Spleen (tissue), 11 donors: Measurements from ENCODE around the gene MRAP. TPM values are rescaled to one million over a fixed set of nuclear protein-coding genes. Genes with fewer than 3 reads are reported as not detected.

ENCODE experiments used
- DNase-seq: peaks from one replicate; pipeline ENCODE4 v3.0.0-alpha.2; 2020
- H3K27ac ChIP-seq, 8 donors: fragments of 200-600 bp; sonication (generic) in 7 of 8; 1 replicate in 4 of 8; 2 replicates in 4 of 8; pipeline versions ENCODE4 v1.5.0 to v1.8.0; 2016 to 2021; ENCODE audit warnings: inconsistent platforms in 4 of 8, mild to moderate bottlenecking in 4 of 8, moderate library complexity in 1 of 8
- H3K27me3 ChIP-seq, 7 donors: fragments of 200-600 bp; sonication (generic) in 6 of 7; replicated peaks in 1 of 7; 1 replicate in 4 of 7; 2 replicates in 3 of 7; pipeline versions ENCODE4 v1.5.0 to v1.8.0; 2016 to 2021; ENCODE audit warnings: inconsistent platforms in 3 of 7, mild to moderate bottlenecking in 1 of 7
- H3K36me3 ChIP-seq, 6 donors: fragments of 200-600 bp; sonication (generic) in 5 of 6; 1 replicate in 4 of 6; 2 replicates in 2 of 6; pipeline versions ENCODE4 v1.5.0 to v1.8.0; 2016 to 2021; ENCODE audit warnings: inconsistent platforms in 2 of 6
- H3K4me1 ChIP-seq, 6 donors: fragments of 200-600 bp; sonication (generic) in 5 of 6; 1 replicate in 3 of 6; 2 replicates in 3 of 6; pipeline versions ENCODE4 v1.5.0 to v1.8.0; 2016 to 2021; ENCODE audit warnings: inconsistent platforms in 3 of 6
- H3K4me3 ChIP-seq, 8 donors: fragments of 200-600 bp; sonication (generic) in 7 of 8; 1 replicate in 4 of 8; 2 replicates in 4 of 8; pipeline versions ENCODE4 v1.5.0 to v1.8.0; 2016 to 2021; ENCODE audit warnings: inconsistent platforms in 4 of 8, mild to moderate bottlenecking in 4 of 8, moderate library complexity in 2 of 8
- H3K9me3 ChIP-seq, 8 donors: fragments of 200-600 bp; sonication (generic) in 7 of 8; 1 replicate in 4 of 8; 2 replicates in 4 of 8; pipeline versions ENCODE4 v1.5.0 to v1.8.0; 2016 to 2021; ENCODE audit warnings: inconsistent platforms in 4 of 8
- CTCF ChIP-seq, 11 experiments: fragments of 200-600 bp in 7 of 11; fragments of 450-650 bp in 4 of 11; sonication (generic) in 4 of 11; IDR thresholded peaks in 8 of 11; conservative IDR thresholded peaks in 3 of 11; 1 replicate in 7 of 11; 2 replicates in 4 of 11; pipeline versions ENCODE4 v1.4.0 to v1.8.0; 2016 to 2021; ENCODE audit warnings: antibody characterized with exemption in 11 of 11, inconsistent platforms in 4 of 11, mild to moderate bottlenecking in 1 of 11
- POLR2A ChIP-seq, 3 donors: fragments of 450-650 bp; IDR thresholded peaks; one replicate each; pipeline ENCODE4 v1.5.1; 2017; ENCODE audit warnings: antibody characterized with exemption in 3 of 3, mild to moderate bottlenecking in 1 of 3
- POLR2AphosphoS5 ChIP-seq, 3 donors: sonication (generic); formaldehyde crosslinking; IDR thresholded peaks; one replicate each; pipeline ENCODE4 v1.5.1; 2017; ENCODE audit warnings: antibody characterized with exemption in 3 of 3
- WGBS, 5 donors: extraction: QIAGEN DNeasy Blood & Tissue Kit in 3 of 5; methylation state at CpG; one replicate each; pipeline versions ENCODE4 v1.1.5 to v1.1.7; 2013 to 2018; 5-methylcytosine and 5-hydroxymethylcytosine counted together
- intact Hi-C: fragments of 100-400 bp; cut with DNase I; formaldehyde crosslinking; loops from one replicate; pipeline ENCODE4 v1.15.0; 2023; ENCODE audit warnings: low total_unique reads
- polyA plus RNA-seq, 3 donors: library from polyadenylated mRNA; stranded (reverse); fragments of 200-250 nt; gene quantifications; one replicate each; pipeline ENCODE4 v1.2.1, GENCODE V29; 2013
- total RNA-seq, 7 donors: library from RNA; depleted of rRNA in 3 of 7; stranded (reverse); fragments of >200 nt in 3 of 7; fragmentation: NEBNext Ultra II Directional in 4 of 7; extraction: Animal tissue kit (Norgen Biotek cat#: 25700) in 4 of 7; gene quantifications; one replicate each; pipeline versions ENCODE4 v1.1.0 to v1.2.1, GENCODE V29; 2016 to 2021
- donor health status: healthy with polysubstance abuse.
- donor health status: DM: no; HTN: no; CAD: no; lungs with moderate emphysema.
- donor health status: DM: no; HTN: no; CAD: no.
- donor health status: Bipolar disorder and iron deficiency.
- donor health status: healthy.
- donor health status: DM: no; HTN: no; CAD: no.
- donor health status: DM: yes; HTN: yes; CAD: no.

Gene MRAP
- total and polyA plus RNA-seq, 10 donors, result 0.09 TPM; not detected in 9

DNA sequence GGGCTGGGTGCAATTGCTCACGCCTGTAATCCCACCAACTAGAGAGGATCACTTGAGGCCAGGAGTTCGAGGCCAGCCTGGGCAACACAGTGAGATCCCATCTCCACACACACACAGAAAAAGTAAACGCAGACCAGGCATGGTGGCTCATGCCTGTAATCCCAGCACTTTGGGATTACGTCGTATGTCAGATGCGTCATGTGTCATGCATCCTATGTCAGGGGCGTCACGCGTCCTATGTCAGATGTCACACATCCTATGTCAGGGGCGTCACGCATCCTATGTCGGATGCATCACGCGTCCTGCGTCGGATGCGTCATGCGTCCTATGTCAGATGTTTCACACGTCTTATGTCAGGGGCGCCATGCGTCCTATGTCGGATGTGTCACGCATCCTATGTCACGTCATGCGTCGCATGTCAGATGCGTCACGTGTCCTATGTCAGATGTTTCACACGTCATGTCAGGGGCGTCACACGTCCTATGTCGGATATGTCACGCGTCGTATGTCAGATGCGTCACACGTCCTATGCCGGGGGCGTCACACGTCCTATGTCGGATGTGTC, 1.5 kb downstream of the MRAP start:
- WGBS, 5 donors, result 90 to 96% (median 92%) methylated on average over 41 of the region's 41 CpGs
- no peaks in the 10 kb centered on the region for H3K4me1 ChIP-seq
- H3K27ac ChIP-seq, result no peak overlapping the region
- peaks cover 0 to 12% (median 0%) of the 10 kb centered on the region in 6 donors for H3K36me3 ChIP-seq
- DNase-seq, result peak; percentile 37
- intact Hi-C loops, result no loop called here
- TF ChIP-seq POLR2AphosphoS5 (IDR thresholded peaks at IDR 0.05) (peak in 1 of 3 donors; percentile 29), CTCF (IDR thresholded peaks at IDR 0.05 in 8 of 11, conservative IDR thresholded peaks at IDR 0.05 in 3 of 11) (no peak), POLR2A (IDR thresholded peaks at IDR 0.05) (no peak)
- H3K27me3 ChIP-seq, result no peaks in the 10 kb centered on the region
- H3K4me3 ChIP-seq, result no peak overlapping the region
- no peaks in the 10 kb centered on the region for H3K9me3 ChIP-seq

DNA sequence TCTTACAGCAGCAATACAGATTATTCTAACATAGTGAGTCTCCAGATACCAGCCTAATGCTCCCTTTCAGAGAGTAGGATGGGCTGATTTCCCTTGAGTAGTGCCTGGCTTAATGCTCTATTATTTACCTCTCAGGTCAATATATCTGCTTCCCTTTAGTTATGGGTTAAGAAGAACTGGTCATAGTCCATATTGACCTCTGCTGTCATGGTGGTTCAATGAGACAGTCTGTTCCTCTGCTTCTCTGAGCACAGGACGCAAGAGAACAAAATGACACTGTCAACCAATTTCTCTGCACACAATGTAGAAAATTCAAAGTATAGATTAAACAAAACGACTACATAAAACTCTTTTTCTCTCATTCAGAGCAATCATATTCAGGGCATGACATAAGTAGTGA, 2.9 kb downstream of the MRAP start:
- 94 to 97% (median 95%) methylated on average over 2 of the region's 2 CpGs for WGBS, 5 donors
- DNase-seq, result no peak

DNA sequence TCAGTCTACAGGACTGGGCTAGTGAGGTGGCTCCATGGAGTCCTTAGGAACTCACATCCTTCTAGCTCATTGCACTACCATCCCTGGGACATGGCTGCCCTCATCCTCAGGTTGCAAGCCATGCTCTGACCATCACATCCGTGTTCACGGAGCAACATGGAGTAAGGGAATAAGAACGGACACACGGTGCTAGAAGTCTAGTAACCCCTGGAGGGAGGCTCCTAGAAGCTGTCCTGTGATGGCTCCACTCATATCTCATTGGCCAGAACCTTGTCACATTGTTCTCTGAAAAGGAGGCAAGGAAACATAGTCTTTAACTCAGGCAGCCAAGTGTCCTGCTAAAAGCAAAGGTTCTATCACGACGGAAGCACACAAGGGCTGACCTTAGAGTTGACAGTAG, 3.9 kb downstream of the MRAP start:
- no peaks in the 10 kb centered on the region for H3K4me1 ChIP-seq
- intact Hi-C loops, result no loop called here
- no peak overlapping the region for H3K27ac ChIP-seq
- H3K9me3 ChIP-seq, result no peaks in the 10 kb centered on the region
- no peak for DNase-seq
- peaks cover 0 to 20% (median 0%) of the 10 kb centered on the region in 6 donors for H3K36me3 ChIP-seq
- H3K27me3 ChIP-seq, result no peaks in the 10 kb centered on the region
- WGBS, 5 donors, result 91 to 97% (median 94%) methylated on average over 6 of the region's 6 CpGs
- H3K4me3 ChIP-seq, result no peak overlapping the region
- TF ChIP-seq POLR2A (IDR thresholded peaks at IDR 0.05) (no peak), POLR2AphosphoS5 (IDR thresholded peaks at IDR 0.05) (no peak), CTCF (IDR thresholded peaks at IDR 0.05 in 8 of 11, conservative IDR thresholded peaks at IDR 0.05 in 3 of 11) (no peak)

More for the DNA sequence above, 2.9 kb downstream of the MRAP start:
- H3K36me3 ChIP-seq, result peaks cover 0 to 16% (median 0%) of the 10 kb centered on the region in 6 donors
- TF ChIP-seq CTCF (IDR thresholded peaks at IDR 0.05 in 8 of 11, conservative IDR thresholded peaks at IDR 0.05 in 3 of 11) (no peak), POLR2AphosphoS5 (IDR thresholded peaks at IDR 0.05) (no peak), POLR2A (IDR thresholded peaks at IDR 0.05) (no peak)
- no peaks in the 10 kb centered on the region for H3K9me3 ChIP-seq
- no peaks in the 10 kb centered on the region for H3K4me1 ChIP-seq
- no peaks in the 10 kb centered on the region for H3K27me3 ChIP-seq
- no peak overlapping the region for H3K27ac ChIP-seq
- no peak overlapping the region for H3K4me3 ChIP-seq
- intact Hi-C loops, result no loop called here

GRCh38 chr21:32303385-32303784, 4.7 kb downstream of the MRAP start:
- H3K4me3 ChIP-seq, result no peak overlapping the region
- H3K9me3 ChIP-seq, result no peaks in the 10 kb centered on the region
- no peaks in the 10 kb centered on the region for H3K4me1 ChIP-seq
- no peak for DNase-seq
- WGBS, 5 donors, result 95 to 100% (median 100%) methylated on average over 1 of the region's 1 CpG
- H3K27ac ChIP-seq, result no peak overlapping the region
- H3K27me3 ChIP-seq, result no peaks in the 10 kb centered on the region
- no peak for TF ChIP-seq POLR2AphosphoS5 (IDR thresholded peaks at IDR 0.05)
- no peak for TF ChIP-seq CTCF (IDR thresholded peaks at IDR 0.05 in 8 of 11, conservative IDR thresholded peaks at IDR 0.05 in 3 of 11)
- no peak for TF ChIP-seq POLR2A (IDR thresholded peaks at IDR 0.05)
- intact Hi-C loops, result no loop called here
- peaks cover 0 to 28% (median 1%) of the 10 kb centered on the region in 6 donors for H3K36me3 ChIP-seq
